HG02571 (cell line): ENCODE measurements around the gene SPOCK1.

Experiments used
- ATAC-seq: cut with Tn5 transposase; IDR thresholded peaks from one replicate; pipeline ENCODE4 v1.9.1; 2021; ENCODE audit warnings: mild to moderate bottlenecking, moderate library complexity; ENCODE audit not compliant: unreplicated experiment

The SPOCK1 gene

DNA sequence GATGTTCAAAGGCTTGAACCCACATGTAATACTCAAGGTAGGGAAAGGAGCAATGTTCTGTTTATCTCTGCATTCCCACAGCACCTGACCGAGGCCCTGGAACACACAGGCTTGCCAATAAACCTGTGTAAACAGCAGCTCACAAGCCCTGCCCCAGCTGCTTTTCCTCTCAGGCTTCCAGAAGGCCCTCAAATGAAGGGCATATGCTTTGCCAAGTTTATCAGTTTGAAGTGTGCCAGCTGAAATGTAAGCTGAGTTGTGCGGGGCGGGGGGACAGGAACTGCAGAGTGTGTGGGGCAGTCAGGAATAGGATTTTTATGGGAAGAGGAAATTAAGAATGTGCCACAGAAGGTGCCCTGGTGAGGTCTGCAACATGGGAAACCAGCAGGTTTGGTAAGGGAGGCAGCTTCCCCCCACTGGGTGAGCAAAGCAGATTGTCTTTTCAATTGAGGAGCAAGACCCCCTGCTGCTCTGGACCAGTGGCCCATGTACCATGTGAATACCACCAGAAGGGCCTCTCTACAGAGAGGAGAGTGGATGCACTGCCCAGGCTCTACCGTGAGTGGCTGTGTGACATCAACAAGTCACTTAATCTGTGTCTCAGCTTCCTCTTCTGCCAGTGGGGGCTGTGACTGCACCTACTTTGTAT is 194.8 kb downstream of the SPOCK1 start:
- ATAC-seq: no peak

DNA sequence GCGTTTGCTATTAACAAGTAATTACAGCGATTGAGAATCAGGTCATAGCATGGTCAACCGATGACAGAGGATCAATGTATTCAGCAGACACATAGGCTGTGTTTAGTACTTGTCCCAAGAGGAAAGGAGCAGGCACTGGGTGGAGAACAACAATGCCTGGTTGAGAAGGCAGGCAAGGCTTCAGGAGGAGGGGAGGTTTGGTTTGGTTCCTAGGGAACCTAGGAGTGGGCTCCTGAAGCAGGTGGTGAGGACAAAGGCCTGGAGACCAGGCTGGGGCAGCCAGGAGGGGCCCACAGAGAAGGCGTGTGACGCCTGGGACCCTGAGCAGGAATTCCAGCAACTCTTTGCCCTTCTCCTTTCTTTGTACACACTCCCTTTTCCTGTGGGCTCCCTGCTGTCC is 195.6 kb downstream of the SPOCK1 start:
- ATAC-seq: no peak

DNA sequence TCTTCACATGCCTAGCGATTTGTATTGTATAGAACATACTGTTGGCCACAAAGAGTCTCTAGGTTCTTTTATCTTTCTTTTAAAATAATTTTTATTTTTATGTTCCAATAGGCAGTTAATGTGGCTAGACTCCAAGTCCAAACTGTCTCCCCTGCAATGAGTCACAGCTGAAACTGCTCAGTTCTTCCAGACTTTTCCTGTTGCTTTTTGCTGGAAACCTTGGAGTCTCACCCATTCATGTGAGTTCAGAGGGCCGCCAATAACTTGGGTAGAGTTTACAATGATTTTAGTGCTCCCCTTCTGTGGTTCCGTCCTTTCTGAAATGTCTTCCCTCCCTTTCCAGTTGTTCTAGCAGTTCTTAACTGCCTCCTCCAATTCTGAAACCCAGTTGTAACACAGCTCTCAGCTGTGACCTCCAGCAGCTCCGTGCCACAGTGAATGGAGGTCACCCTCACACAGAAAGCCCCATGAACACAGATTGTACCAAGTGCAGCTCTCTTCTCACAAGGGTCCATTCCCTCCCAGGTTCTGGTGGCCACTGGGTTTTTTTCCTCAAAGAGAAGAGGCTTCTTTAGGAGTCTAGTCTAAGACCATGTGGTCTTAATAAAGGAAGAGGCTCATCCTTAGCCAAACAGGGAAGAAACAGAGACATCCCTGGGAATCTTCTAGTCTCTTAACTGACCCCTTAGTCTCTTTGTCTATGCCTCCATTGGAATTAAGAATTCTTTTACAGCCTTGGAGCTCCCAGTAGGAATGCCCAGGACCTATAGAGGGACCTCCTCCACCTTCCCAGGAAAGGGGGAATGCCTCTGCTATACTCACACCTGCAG is 198.5 kb downstream of the SPOCK1 start:
- ATAC-seq: no peak

DNA sequence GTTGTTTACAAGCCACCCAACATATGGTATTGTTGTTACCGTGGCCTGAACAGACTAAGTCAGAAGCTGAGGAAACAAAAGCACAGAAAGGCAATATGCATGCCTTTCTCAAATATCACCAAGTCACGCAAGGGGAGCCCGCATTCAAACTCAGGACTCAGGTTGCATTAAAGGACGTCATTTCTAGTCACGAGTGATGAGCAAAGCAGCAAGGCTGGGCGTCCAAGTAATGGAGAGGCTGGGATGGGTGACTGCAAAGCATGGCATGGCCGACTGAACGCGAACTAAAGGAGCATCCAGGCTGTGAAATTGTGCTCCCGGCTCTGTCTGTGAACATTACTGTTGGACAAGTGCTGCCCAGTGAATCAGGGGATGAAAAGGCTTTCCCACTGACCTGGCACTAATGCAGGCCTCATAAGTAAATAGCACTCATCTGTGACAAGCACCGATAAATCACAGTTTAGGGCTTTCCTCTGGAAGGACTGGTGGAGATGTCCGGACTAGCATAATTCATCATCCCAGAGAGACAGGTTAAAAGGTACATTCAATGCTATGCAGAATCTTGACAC is 202.8 kb downstream of the SPOCK1 start:
- no peak for ATAC-seq

DNA sequence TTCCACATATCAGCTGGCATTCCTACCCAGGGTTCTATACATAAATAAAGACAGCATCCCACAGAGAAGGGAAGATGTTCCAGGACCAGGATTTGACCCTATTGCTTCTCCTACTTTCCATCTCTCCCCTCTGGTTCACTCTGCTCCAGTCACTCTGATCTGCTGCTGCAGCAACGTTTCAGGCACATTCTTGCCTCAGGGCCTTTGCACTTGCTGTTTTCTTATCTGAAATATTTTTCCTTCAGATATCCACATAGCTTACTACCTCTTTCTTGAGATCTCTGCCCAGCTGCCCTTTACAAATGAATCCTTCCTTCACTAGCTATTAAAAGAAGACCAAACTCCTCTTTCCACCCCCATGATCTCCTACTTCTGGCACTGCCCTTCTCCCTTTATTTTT is 204.5 kb downstream of the SPOCK1 start:
- no peak for ATAC-seq

DNA sequence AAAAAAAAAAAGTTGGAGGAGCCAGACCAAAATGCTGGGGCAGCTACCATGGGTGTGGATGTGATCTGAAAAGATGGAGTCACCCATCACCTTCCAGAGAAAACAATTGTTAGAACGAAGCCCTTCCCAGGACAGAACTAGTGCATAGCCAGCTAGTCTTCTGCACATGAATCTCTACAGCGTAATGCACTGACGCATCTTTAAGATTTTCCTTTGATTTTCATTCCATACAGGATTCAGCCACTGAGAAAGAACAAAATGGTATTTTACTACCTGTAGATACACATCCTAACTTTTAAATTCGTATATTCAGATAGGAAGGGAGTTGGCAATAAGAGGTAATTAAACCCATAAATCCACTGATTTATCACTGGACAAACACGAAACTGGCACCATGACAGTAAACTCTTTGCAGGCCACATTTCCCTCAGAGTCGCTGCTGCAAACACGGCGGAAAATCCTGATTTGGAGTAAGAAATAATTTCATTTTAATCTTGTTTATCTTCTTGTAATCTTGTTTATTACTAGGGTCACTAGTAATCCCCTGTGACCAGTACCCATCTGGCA is 206.6 kb downstream of the SPOCK1 start:
- ATAC-seq: no peak

DNA sequence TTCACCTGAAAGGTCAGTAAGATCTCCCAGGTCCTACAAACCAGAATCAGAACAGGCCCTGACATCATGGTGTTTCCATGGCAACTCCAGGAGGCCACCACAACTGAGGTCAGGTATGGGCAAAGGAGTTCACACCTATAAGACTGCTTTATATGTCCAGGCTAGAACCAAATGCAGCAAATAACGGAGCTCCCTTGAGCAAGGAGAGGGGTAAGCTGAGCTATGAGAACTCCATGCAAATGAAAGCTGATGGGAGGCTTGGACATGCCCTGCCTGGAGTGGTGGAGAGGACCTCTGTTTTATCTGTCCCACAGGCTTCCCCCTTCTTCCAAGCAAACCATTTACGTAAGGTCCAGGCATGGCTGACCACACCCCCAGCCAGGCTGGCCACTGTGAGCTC is 207.7 kb downstream of the SPOCK1 start:
- no peak for ATAC-seq

DNA sequence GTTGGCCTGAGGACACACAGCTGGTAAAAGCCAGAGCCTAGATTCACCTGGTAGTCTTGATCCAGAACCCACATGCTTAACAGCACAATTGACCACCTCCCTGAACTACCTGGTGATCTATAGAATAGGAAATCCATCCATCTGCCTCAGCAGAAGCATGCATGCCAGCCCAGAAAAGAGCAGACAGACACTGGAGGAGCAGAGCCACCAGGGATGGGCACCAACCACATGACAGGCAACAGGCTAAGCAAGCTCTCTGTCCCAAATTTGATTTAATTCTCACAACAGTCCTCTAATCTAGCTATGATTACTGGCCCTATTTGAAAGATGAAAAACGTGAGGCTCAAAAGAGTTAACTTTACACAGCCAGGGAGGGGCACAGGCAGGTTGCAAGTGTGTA is 208.1 kb downstream of the SPOCK1 start:
- no peak for ATAC-seq

DNA sequence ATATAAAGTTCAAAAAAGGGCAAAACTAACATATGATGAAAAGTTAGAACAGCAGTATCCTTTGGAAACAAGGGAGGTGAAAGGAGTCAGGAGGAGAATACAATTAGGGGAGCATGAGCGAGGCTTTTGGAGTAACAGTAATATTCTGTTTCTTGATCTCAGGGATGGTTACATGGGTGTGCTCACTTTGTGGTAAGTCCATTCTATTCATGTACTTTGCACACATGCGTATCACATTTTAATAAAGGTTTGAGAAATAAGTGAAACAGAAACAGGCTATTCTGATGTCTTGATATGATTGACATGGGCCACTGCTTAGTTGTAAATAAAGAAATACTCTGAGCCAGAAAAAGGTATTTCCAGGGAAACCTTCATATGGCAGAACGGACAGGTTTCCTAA is 208.8 kb downstream of the SPOCK1 start:
- no peak for ATAC-seq

DNA sequence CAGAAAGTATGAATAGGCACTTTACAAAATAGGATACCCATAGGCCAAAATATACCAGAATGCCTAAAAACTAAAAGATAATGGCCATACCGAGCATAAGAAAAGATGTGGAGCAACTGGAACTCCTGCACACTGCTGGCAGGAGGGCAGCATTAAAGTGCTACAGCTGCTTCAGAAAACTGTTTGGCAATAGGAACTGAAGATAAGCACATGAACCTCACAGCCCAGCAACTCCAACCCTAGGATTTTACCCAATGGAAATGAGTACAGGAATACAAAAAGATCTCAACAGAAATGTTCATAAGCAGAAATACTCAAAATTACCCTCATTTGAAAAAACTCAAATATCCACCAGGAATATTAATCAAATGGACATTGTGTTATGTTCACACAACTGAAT is 209.3 kb downstream of the SPOCK1 start:
- no peak for ATAC-seq

DNA sequence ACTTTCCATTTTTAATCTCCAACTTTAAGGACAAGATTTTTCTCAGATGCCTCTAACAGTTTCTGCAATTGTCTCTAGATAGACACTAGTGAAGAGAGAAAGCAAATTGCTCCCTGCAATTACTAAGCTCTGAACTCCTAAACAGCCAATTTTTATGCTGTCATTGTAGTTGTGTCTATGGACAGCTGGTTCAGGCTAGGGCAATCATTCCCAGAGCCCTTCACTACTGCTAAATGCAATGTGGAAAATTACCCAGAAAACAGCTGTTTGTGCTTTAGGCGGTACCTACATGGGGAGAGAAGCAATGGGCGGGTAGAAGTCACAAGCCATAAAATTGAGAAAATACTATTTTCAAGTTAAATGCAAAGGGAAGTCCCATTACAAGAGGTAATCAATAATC is 211.6 kb downstream of the SPOCK1 start:
- ATAC-seq: no peak

DNA sequence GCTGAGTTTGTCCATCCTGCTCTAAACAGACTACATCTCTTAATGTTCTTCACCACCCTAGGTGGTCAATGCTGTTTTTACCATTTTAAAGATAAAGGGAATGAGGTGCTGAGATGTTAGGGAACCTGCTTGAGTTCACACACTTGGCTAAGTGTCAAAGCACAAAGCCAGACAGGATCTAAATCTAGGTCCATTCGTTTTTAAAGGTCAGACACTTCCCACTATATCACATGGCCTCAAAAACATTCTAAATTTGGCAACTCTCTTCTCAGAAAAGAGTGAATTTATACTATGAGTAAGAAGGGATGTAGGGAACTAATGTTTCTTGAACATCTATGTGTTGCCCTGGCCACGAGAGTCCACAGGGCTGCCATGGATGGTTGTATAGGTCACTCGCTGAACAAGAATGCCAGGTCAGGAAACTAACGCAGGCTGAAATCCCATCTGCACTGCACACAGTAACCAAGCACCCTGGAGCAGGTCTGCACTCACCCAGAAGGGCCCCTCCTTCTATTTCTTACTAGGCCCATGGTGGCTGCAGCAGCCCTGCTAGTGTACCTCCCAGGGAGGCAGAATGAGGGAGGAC is 213.0 kb downstream of the SPOCK1 start:
- ATAC-seq: no peak

DNA sequence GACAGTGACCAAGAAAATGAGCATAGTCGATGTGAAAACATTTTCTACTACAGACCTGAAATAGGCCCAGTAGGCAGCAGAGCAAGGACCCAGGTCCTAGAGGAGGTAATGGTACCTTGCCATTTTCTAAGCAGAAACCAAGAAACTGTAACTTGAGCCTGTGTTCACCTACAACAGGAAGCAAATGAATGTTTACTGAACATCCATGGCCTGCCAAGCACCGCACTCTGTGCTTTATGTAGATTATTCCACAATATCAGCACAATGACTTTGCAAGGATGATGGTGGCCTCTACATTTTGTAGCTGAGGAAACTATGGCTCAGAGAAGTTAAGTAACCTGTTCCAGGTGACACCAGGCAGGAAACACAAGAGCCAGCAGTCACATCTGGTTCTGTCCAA is 215.3 kb downstream of the SPOCK1 start:
- no peak for ATAC-seq

DNA sequence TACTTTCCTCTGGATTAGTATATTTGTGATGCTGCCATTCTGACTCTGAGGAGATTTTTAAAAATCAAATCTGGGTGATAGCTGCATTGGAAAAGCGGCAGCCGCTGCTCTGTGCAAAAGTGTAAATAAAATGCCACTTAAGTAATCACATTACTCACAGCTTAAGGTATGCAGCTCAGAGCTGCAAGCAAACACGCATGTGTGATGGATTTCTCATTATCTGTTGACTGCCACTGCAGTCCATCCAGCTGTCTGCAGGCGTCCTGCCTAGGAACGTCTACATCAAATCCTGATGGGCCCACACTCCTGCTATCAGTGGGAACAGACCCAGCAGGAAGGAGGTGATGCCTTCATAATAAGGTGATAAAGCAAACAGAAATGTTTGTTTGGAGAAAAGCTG is 216.9 kb downstream of the SPOCK1 start:
- ATAC-seq: no peak

DNA sequence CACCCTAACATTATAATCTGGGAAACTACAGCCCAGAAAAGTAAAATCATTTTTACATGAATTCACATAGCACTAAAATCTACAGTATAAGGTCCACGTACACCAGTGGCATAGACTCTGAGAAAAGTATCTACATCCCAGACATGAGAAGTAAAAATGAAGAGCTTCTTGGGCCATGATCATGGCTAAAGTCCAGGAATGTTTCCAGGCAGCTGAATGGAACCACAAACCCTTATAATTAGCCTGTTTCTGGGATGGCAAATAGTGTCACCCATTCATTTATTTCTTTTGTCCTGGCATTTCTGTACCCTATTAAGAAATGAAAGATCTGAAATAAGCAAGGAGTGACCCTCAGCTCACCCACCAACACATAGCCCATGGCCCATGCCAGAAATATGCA is 217.9 kb downstream of the SPOCK1 start:
- no peak for ATAC-seq

DNA sequence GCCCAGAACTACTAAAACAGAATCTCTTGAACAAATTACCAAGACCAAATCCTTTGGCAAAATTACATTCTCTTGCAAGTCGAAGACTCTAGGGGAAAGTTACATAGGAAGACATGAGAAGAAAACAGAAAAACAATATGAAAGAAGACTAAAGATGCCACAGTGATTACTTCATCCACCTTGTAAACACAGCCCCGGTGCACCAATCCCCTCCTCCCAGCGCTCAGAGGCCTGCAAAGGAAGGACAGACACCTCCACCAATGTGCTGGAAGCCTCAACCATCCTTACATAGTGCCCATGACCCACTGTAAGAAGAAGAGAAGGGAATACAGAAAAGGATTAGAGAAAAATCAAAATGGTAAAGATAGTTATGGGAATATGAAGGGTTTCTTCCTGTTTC is 218.5 kb downstream of the SPOCK1 start:
- ATAC-seq: no peak

DNA sequence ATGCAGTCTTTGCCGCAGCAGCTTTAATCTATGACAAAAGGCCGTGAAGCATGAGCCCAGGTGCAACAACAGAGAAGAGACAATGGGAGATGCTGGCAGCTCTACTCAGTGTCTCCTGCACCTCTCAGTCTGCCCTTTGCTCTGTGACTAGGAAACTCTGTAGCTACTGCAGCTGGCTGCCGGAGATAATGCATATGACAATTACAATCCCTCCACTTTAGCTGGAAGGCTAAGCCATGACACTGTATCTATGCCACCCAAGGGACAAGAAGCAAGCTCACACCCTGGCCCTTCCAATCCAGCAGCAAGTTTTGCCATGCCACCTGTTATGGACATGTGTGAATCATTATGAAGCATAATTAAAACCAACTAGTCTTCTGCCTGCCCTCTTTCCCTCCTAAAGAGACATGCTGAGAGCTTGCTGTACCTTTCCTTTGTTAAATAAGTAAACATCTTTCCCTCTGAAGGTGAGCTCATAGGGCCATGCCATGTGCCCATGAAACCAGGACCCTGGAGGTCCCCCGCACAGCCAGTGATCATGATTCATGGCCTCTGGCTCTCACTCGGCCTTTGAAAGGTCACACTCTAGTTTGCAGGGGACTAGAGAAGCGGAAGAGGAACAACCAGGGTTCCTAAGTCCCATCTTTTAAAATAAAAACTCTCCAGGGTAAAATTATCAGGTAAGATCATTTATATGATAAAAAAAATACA is 219.4 kb downstream of the SPOCK1 start:
- ATAC-seq: no peak

DNA sequence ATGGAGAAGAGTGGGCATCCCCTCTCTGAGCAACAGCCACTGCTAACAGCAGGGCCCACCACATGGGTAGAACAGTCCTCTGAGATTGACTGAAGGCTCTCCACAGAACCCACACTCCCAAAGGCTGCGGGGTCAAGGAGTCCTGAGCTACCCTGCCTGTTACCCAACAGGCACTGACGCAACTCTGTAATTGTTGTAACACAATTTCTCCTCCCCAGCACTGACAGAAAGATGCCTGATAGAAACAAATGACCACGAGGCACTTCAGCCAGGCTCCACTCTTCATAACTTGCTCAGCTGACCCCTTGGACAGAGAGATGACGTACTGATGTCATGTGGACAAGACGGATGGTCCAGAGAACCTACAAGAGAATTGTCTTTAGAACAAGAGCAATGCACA is 220.7 kb downstream of the SPOCK1 start:
- ATAC-seq: no peak

DNA sequence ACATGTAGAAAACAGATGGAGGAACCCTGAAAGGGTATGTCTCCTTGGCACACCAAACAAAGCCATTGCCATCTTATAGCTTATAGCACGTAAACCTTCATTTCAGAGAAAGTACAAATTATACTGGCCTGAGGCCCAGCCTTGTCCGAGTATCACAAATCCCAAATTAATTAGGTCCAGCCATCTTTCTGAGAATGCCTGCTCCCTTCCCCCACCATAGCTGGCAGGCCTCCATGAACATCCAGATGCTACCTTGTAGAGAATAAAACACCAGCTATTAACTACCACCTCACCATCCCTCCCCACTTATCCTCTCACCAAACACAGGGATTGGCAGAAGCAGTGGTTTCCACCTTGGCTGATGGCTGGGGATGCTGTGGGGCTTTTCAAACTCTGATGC is 224.0 kb downstream of the SPOCK1 start:
- no peak for ATAC-seq

DNA sequence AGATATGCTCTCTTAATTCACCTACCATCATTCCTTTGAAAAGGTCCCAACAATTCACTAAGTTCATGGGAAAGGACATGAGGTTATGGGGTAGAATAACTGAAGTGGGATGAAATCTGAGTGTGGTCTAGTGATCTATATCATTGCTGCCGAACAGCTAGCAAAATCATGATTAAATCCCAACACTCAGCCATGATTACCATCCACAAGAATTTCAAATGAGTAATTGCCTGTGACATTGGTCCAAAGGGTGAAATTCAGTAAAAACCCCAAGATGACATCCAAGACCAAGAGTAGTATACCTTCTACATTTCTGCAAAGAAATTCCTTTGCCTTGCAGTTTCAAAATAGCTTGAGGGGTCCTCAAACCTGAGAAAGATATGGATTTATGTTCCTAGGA is 225.6 kb downstream of the SPOCK1 start:
- no peak for ATAC-seq

DNA sequence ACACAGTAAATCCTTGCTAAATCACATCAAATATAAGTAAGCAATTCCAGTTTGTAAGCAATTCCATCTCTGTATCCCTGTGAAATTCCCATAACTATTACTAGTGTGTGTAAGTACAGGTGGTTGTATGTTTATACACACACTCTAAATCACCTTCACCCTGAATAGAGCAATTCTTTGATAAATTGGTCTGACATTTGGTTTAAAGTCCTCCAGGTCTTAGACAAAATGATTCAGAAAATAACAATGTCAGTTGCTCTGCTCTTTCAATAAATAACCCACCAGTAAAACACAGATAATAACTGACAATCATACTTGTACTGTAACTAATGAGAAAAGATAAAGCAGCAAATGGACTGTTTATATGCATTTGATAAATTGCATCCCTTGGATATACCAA is 226.3 kb downstream of the SPOCK1 start:
- ATAC-seq: no peak
